CD14-positive monocyte (primary cell): ENCODE results near the gene COPS2. TPM values are rescaled to one million over a fixed set of nuclear protein-coding genes. Genes with fewer than 3 reads are reported as not detected.

Experiments
- DNase-seq, 3 donors: peaks; one replicate each; pipeline ENCODE4 v3.0.0-alpha.2; 2011 to 2022
- H2AFZ ChIP-seq: 2 replicates; pipeline ENCODE4 v1.6.0; 2012; ENCODE audit warnings: mild to moderate bottlenecking, low read depth, low read length, inconsistent platforms; ENCODE audit not compliant: insufficient read depth, poor library complexity, severe bottlenecking
- H3K27ac ChIP-seq, 2 donors: 1 replicate in 1 of 2; 2 replicates in 1 of 2; pipeline ENCODE4 v1.5.1; 2012 to 2013; ENCODE audit warnings: low read length in 2 of 2, control low read depth in 1 of 2, inconsistent platforms in 1 of 2, low read depth in 1 of 2, mild to moderate bottlenecking in 1 of 2
- H3K27me3 ChIP-seq, 2 donors: one replicate each; pipeline versions ENCODE4 v1.6.0 to v1.6.1; 2011 to 2013; ENCODE audit warnings: low read length in 2 of 2; ENCODE audit not compliant: control insufficient read depth in 2 of 2, insufficient read depth in 2 of 2
- H3K36me3 ChIP-seq, 2 donors: replicated peaks in 1 of 2; 1 replicate in 1 of 2; 2 replicates in 1 of 2; pipeline versions ENCODE4 v1.5.1 to v1.6.1; 2012 to 2013; ENCODE audit warnings: low read length in 2 of 2, control low read depth in 1 of 2, inconsistent platforms in 1 of 2, mild to moderate bottlenecking in 1 of 2; ENCODE audit not compliant: insufficient read depth in 2 of 2, control insufficient read depth in 1 of 2
- H3K4me1 ChIP-seq, 2 donors: 1 replicate in 1 of 2; 2 replicates in 1 of 2; pipeline versions ENCODE4 v1.5.1 to v1.6.1; 2012 to 2013; ENCODE audit warnings: low read length in 2 of 2, control low read depth in 1 of 2, inconsistent platforms in 1 of 2, mild to moderate bottlenecking in 1 of 2, moderate library complexity in 1 of 2; ENCODE audit not compliant: insufficient read depth in 2 of 2, control insufficient read depth in 1 of 2
- H3K4me2 ChIP-seq: replicated peaks from 2 replicates; pipeline ENCODE3; 2012; ENCODE audit warnings: low read length, moderate library complexity, mild to moderate bottlenecking; ENCODE audit not compliant: poor library complexity, severe bottlenecking; ENCODE audit errors: extremely low read depth
- H3K4me3 ChIP-seq, 3 experiments: fragments of 200-600 bp in 1 of 3; sonication (generic) in 1 of 3; replicated peaks in 1 of 3; 1 replicate in 2 of 3; 2 replicates in 1 of 3; pipeline ENCODE4 v1.5.1; 2011 to 2013; ENCODE audit warnings: low read length in 3 of 3, mild to moderate bottlenecking in 3 of 3, control low read depth in 2 of 3, low read depth in 2 of 3, inconsistent platforms in 1 of 3, moderate library complexity in 1 of 3
- H3K79me2 ChIP-seq: 2 replicates; pipeline ENCODE4 v1.6.0; 2012; ENCODE audit warnings: mild to moderate bottlenecking, control low read depth, inconsistent platforms, low read length, moderate library complexity; ENCODE audit not compliant: insufficient read depth
- H3K9ac ChIP-seq: 2 replicates; pipeline ENCODE4 v1.6.0; 2017; ENCODE audit warnings: low read length, mild to moderate bottlenecking; ENCODE audit not compliant: insufficient read depth, poor library complexity, severe bottlenecking
- H3K9me3 ChIP-seq, 2 donors: replicated peaks in 1 of 2; 1 replicate in 1 of 2; 2 replicates in 1 of 2; pipeline versions ENCODE4 v1.5.1 to v1.6.1; 2012 to 2013; ENCODE audit warnings: low read length in 2 of 2, control low read depth in 1 of 2; ENCODE audit not compliant: control insufficient read depth in 1 of 2, insufficient read depth in 1 of 2
- H4K20me1 ChIP-seq: 2 replicates; pipeline ENCODE4 v1.6.0; 2012; ENCODE audit warnings: mild to moderate bottlenecking, low read length, control low read depth, moderate library complexity; ENCODE audit not compliant: insufficient read depth
- H3K27ac Mint-ChIP-seq, 7 donors: one replicate each; pipeline ENCODE4 v1.8.0; 2020; ENCODE audit warnings: mild to moderate bottlenecking in 7 of 7, mixed read lengths in 7 of 7, moderate library complexity in 6 of 7, inconsistent platforms in 2 of 7
- H3K27me3 Mint-ChIP-seq, 3 donors: one replicate each; pipeline ENCODE4 v1.8.0; 2021 to 2022; ENCODE audit warnings: low read depth in 3 of 3, mild to moderate bottlenecking in 3 of 3, mixed read lengths in 3 of 3, moderate library complexity in 3 of 3, inconsistent platforms in 1 of 3
- H3K36me3 Mint-ChIP-seq, 2 donors: one replicate each; pipeline ENCODE4 v1.8.0; 2020; ENCODE audit warnings: mixed read lengths in 2 of 2, inconsistent platforms in 1 of 2, mild to moderate bottlenecking in 1 of 2
- H3K4me1 Mint-ChIP-seq: one replicate; pipeline ENCODE4 v1.8.0; 2020; ENCODE audit warnings: mild to moderate bottlenecking, mixed read lengths
- H3K4me3 Mint-ChIP-seq, 2 donors: one replicate each; pipeline ENCODE4 v1.8.0; 2020; ENCODE audit warnings: mild to moderate bottlenecking in 2 of 2, mixed read lengths in 2 of 2, moderate library complexity in 1 of 2
- H3K9me3 Mint-ChIP-seq, 7 donors: one replicate each; pipeline ENCODE4 v1.8.0; 2020 to 2022; ENCODE audit warnings: mixed read lengths in 7 of 7, mild to moderate bottlenecking in 6 of 7, moderate library complexity in 6 of 7, inconsistent platforms in 2 of 7
- CTCF ChIP-seq: fragments of 200-600 bp; IDR thresholded peaks from one replicate; pipeline ENCODE4 v1.8.0; 2022; ENCODE audit warnings: antibody characterized with exemption, mild to moderate bottlenecking
- WGBS: methylation state at CpG from one replicate; pipeline ENCODE4 v1.1.5; 2013; ENCODE audit warnings: missing lambda C conversion rate; ENCODE audit not compliant: insufficient coverage; 5-methylcytosine and 5-hydroxymethylcytosine counted together
- intact Hi-C, 2 donors: fragments of 100-400 bp; cut with micrococcal nuclease; formaldehyde crosslinking; loops; one replicate each; pipeline versions ENCODE4 v1.15.0 to v1.15.1; 2023
- polyA plus RNA-seq, 3 donors: library from polyadenylated mRNA; depleted of rRNA in 1 of 3; unstranded in 2 of 3; stranded (reverse) in 1 of 3; fragments of 300-500 nt in 2 of 3; fragments of >200 nt in 1 of 3; fragmentation: Illumina TruSeq in 2 of 3; gene quantifications; 1 replicate in 2 of 3; 2 replicates in 1 of 3; pipeline ENCODE4 v1.2.3, GENCODE V29; 2012 to 2021

Gene COPS2
- polyA plus RNA-seq, 3 donors, result 22.2 to 36.1 (median 32.4) TPM

- Histone ChIP-seq H3K4me3 (no peak overlapping the region), H3K27ac (no peak overlapping the region), H3K9ac (no peak overlapping the region), H3K4me1 (no peaks in the 10 kb centered on the region), H3K9me3 (no peaks in the 10 kb centered on the region), H4K20me1 (no peaks in the 10 kb centered on the region), H3K4me2 (no peak overlapping the region), H2AFZ (no peak overlapping the region), H3K27me3 (no peaks in the 10 kb centered on the region), H3K36me3 (peaks cover 14 to 39% of the 10 kb centered on the region in 2 donors), H3K79me2 (no peaks in the 10 kb centered on the region)
- no peaks in the 10 kb centered on the region for H3K4me1 Mint-ChIP-seq
- no peaks in the 10 kb centered on the region for H3K9me3 Mint-ChIP-seq
- no peak overlapping the region for H3K27ac Mint-ChIP-seq
- no CpG with 5 or more reads among the region's 2 CpGs for WGBS
- intact Hi-C loops, result no loop called here
- DNase-seq, result no peak
- H3K4me3 Mint-ChIP-seq, result no peak overlapping the region
- peaks cover 15 to 17% of the 10 kb centered on the region in 2 donors for H3K36me3 Mint-ChIP-seq
- no peak for TF ChIP-seq CTCF
- H3K27me3 Mint-ChIP-seq, result no peaks in the 10 kb centered on the region
These were observed 52.4 kb downstream of the COPS2 start for GRCh38 chr15:49103002-49103401.

- no peak overlapping the region for H3K4me3 Mint-ChIP-seq
- H3K4me3 ChIP-seq, result no peak overlapping the region
- no peaks in the 10 kb centered on the region for H4K20me1 ChIP-seq
- H3K9me3 Mint-ChIP-seq, result no peaks in the 10 kb centered on the region
- H3K4me1 ChIP-seq, result no peaks in the 10 kb centered on the region
- H2AFZ ChIP-seq, result no peak overlapping the region
- no peaks in the 10 kb centered on the region for H3K27me3 Mint-ChIP-seq
- H3K79me2 ChIP-seq, result no peaks in the 10 kb centered on the region
- no peaks in the 10 kb centered on the region for H3K9me3 ChIP-seq
- WGBS, result no CpG with 5 or more reads among the region's 2 CpGs
- H3K36me3 ChIP-seq, result peaks cover 14 to 36% of the 10 kb centered on the region in 2 donors
- H3K36me3 Mint-ChIP-seq, result peaks cover 15 to 17% of the 10 kb centered on the region in 2 donors
- H3K4me1 Mint-ChIP-seq, result no peaks in the 10 kb centered on the region
- no peak overlapping the region for H3K9ac ChIP-seq
- no peaks in the 10 kb centered on the region for H3K27me3 ChIP-seq
- DNase-seq, result no peak
- no peak overlapping the region for H3K27ac Mint-ChIP-seq
- H3K27ac ChIP-seq, result no peak overlapping the region
- H3K4me2 ChIP-seq, result no peak overlapping the region
- intact Hi-C loops, result no loop called here
- TF ChIP-seq CTCF, result no peak
These were observed 53.9 kb downstream of the COPS2 start for GRCh38 chr15:49101536-49101935.
